ENCODE results near the gene SIGLEC6.

DNA sequence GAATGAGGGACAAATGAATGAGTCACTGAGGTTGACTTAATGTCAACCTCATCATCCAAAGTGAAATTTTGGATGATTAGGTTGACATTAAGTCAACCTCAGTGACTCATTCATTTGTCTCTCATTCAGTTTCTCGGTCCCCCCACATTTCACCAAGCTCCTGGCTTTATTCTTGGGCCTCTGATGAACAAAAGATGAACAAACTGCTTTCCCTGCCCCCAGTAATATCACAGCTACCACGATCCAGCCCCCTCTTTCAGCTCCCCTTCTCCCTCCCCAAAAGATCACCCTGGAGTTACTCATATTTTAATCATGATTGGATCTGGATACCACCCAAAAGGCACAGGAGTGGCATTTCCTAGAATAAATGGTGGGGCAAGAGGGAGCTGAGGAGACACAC lies 42.4 kb downstream of the SIGLEC6 start:
- TF ChIP-seq CTCF (IDR thresholded peaks at IDR 0.05; ENCODE audit: poor library complexity) (no peak), EZH2 (IDR thresholded peaks at IDR 0.05; ENCODE audit: borderline replicate concordance) (no peak)
